HFFc6 (cell line): Measurements from ENCODE around the gene GCG. TPM values are rescaled to one million over a fixed set of nuclear protein-coding genes. Genes with fewer than 3 reads are reported as not detected.

Source experiments
- DNase-seq: peaks from one replicate; pipeline ENCODE4 v3.0.0-alpha.2; 2018
- H3K27ac Mint-ChIP-seq: 2 replicates; pipeline ENCODE4 v1.8.0; 2020; ENCODE audit warnings: mild to moderate bottlenecking, mixed read lengths
- H3K27me3 Mint-ChIP-seq: 2 replicates; pipeline ENCODE4 v1.8.0; 2021; ENCODE audit warnings: mild to moderate bottlenecking, moderate library complexity, mixed read lengths; ENCODE audit not compliant: insufficient read depth
- H3K36me3 Mint-ChIP-seq: 2 replicates; pipeline ENCODE4 v1.8.0; 2021; ENCODE audit warnings: low read depth, mixed read lengths
- H3K4me1 Mint-ChIP-seq: 2 replicates; pipeline ENCODE4 v1.8.0; 2020; ENCODE audit warnings: low read depth, mixed read lengths
- H3K4me3 Mint-ChIP-seq: 2 replicates; pipeline ENCODE4 v1.8.0; 2020; ENCODE audit warnings: mild to moderate bottlenecking, moderate library complexity, mixed read lengths
- H3K9me3 Mint-ChIP-seq: 2 replicates; pipeline ENCODE4 v1.8.0; 2020; ENCODE audit warnings: mild to moderate bottlenecking, mixed read lengths
- CTCF ChIP-seq: fragments of 200-600 bp; sonication (generic); IDR thresholded peaks from 2 replicates; pipeline ENCODE4 v1.5.0; 2021; ENCODE audit warnings: antibody characterized with exemption, mild to moderate bottlenecking
- total RNA-seq, 6 experiments: library from RNA; stranded (reverse); fragmentation: NEBNext Ultra II Directional; extraction: Animal tissue kit (Norgen Biotek cat#: 25700); gene quantifications; 2 replicates in 1 of 6; 3 replicates in 5 of 6; pipeline ENCODE4 v1.2.3, GENCODE V29; 2021

The GCG gene
- total RNA-seq, 6 experiments from 2014 or later: not detected

GRCh38 chr2:162138310-162138709 is 13.7 kb downstream of the GCG start:
- Mint-ChIP-seq H3K4me3 (no peak overlapping the region), H3K27ac (no peak overlapping the region), H3K36me3 (no peaks in the 10 kb centered on the region), H3K9me3 (no peaks in the 10 kb centered on the region), H3K4me1 (no peaks in the 10 kb centered on the region), H3K27me3 (peaks cover 7% of the 10 kb centered on the region; the same call in 1 of the 2 replicates)
- no peak for TF ChIP-seq CTCF
- no peak for DNase-seq

- Mint-ChIP-seq H3K27ac (no peak overlapping the region), H3K9me3 (0 out of 2 replicates have a peak, but pooled peaks cover 3% of the 10 kb centered on the region), H3K27me3 (peaks cover 9% of the 10 kb centered on the region), H3K4me3 (no peak overlapping the region), H3K36me3 (peaks cover 4% of the 10 kb centered on the region; the same call in 1 of the 2 replicates), H3K4me1 (peaks cover 25% of the 10 kb centered on the region)
- DNase-seq: no peak
- TF ChIP-seq CTCF: no peak
Measured at GRCh38 chr2:162127422-162127821, 24.6 kb downstream of the GCG start.

- peaks cover 9% of the 10 kb centered on the region for H3K27me3 Mint-ChIP-seq
Measured at GRCh38 chr2:162126527-162126926, 25.5 kb downstream of the GCG start.

GRCh38 chr2:162126111-162126519 is 25.9 kb downstream of the GCG start:
- Mint-ChIP-seq H3K9me3 (0 out of 2 replicates have a peak, but pooled peaks cover 3% of the 10 kb centered on the region), H3K4me1 (peaks cover 25% of the 10 kb centered on the region), H3K27ac (no peak overlapping the region), H3K36me3 (peaks cover 4% of the 10 kb centered on the region; the same call in 1 of the 2 replicates), H3K4me3 (no peak overlapping the region), H3K27me3 (peaks cover 9% of the 10 kb centered on the region)
- DNase-seq: no peak
- TF ChIP-seq CTCF: no peak

More at GRCh38 chr2:162126527-162126926, 25.5 kb downstream of the GCG start:
- H3K4me1 Mint-ChIP-seq: peaks cover 25% of the 10 kb centered on the region
- H3K36me3 Mint-ChIP-seq: peaks cover 4% of the 10 kb centered on the region; the same call in 1 of the 2 replicates
- TF ChIP-seq CTCF: no peak
- H3K4me3 Mint-ChIP-seq: no peak overlapping the region
- H3K9me3 Mint-ChIP-seq: 0 out of 2 replicates have a peak, but pooled peaks cover 3% of the 10 kb centered on the region
- no peak for DNase-seq
- no peak overlapping the region for H3K27ac Mint-ChIP-seq

GRCh38 chr2:162125138-162125537 is 26.9 kb downstream of the GCG start:
- peaks cover 2% of the 10 kb centered on the region for H3K27me3 Mint-ChIP-seq
- no peak for TF ChIP-seq CTCF
- no peaks in the 10 kb centered on the region for H3K36me3 Mint-ChIP-seq
- peaks cover 25% of the 10 kb centered on the region for H3K4me1 Mint-ChIP-seq
- H3K9me3 Mint-ChIP-seq: no peaks in the 10 kb centered on the region
- no peak overlapping the region for H3K4me3 Mint-ChIP-seq
- H3K27ac Mint-ChIP-seq: no peak overlapping the region
- no peak for DNase-seq
